A673 (cell line): Measurements from ENCODE around the gene ZNF579. TPM values are rescaled to one million over a fixed set of nuclear protein-coding genes. Genes with fewer than 3 reads are reported as not detected.

Experiments
- BruUV-seq: library from RNA; stranded (reverse); fragments of 400-500 nt; replicated peaks from 2 replicates; lab custom pipeline; 2021; lab: Mats Ljungman, UMichigan
- CTCF ChIA-PET: fragments of 300-600 bp; sonication (Branson Sonifier 250); formaldehyde crosslinking; loops from one replicate; lab custom pipeline; 2022; ENCODE audit warnings: antibody characterized with exemption; lab: Charles Lee
- POLR2A ChIA-PET: fragments of 300-600 bp; sonication (Branson Sonifier 250); formaldehyde crosslinking; loops from one replicate; lab custom pipeline; 2022; ENCODE audit warnings: antibody characterized with exemption; ENCODE audit not compliant: low non-redundant PET; lab: Charles Lee
- DNase-seq: peaks from one replicate; pipeline ENCODE4 v3.0.0-alpha.2; 2015; ENCODE audit warnings: low spot score
- H3K27ac ChIP-seq: fragments of 200-600 bp; sonication (generic); 2 replicates; pipeline ENCODE4 v1.5.1; 2016; ENCODE audit warnings: mixed run types, low read depth, mild to moderate bottlenecking, mixed read lengths, antibody characterized with exemption, low read length; ENCODE audit not compliant: poor library complexity, severe bottlenecking
- H3K27me3 ChIP-seq: fragments of 200-600 bp; sonication (generic); replicated peaks from 2 replicates; pipeline ENCODE4 v1.6.1; 2017; ENCODE audit warnings: mixed run types, low read depth, mild to moderate bottlenecking, mixed read lengths, antibody characterized with exemption, low read length; ENCODE audit not compliant: insufficient read depth, poor library complexity
- H3K36me3 ChIP-seq: fragments of 200-600 bp; sonication (generic); 2 replicates; pipeline ENCODE4 v1.6.1; 2016; ENCODE audit warnings: mixed run types, mild to moderate bottlenecking, mixed read lengths, antibody characterized with exemption, low read length; ENCODE audit not compliant: insufficient read depth, poor library complexity, severe bottlenecking
- H3K4me1 ChIP-seq: fragments of 200-600 bp; sonication (generic); 2 replicates; pipeline ENCODE4 v1.6.1; 2017; ENCODE audit warnings: mixed run types, mild to moderate bottlenecking, mixed read lengths, antibody characterized with exemption, low read length; ENCODE audit not compliant: insufficient read depth, poor library complexity, severe bottlenecking
- H3K4me3 ChIP-seq: fragments of 200-600 bp; sonication (generic); 2 replicates; pipeline ENCODE4 v1.5.1; 2016; ENCODE audit warnings: low read depth, mixed run types, mild to moderate bottlenecking, mixed read lengths, low read length; ENCODE audit not compliant: poor library complexity, severe bottlenecking
- H3K9me3 ChIP-seq: fragments of 200-600 bp; sonication (generic); 2 replicates; pipeline ENCODE4 v1.6.1; 2016; ENCODE audit warnings: mixed run types, low read depth, mild to moderate bottlenecking, mixed read lengths, antibody characterized with exemption, low read length; ENCODE audit not compliant: poor library complexity, severe bottlenecking
- EZH2 ChIP-seq: fragments of 200-600 bp; sonication (generic); IDR thresholded peaks from 2 replicates; pipeline ENCODE4 v1.6.1; 2017; ENCODE audit warnings: borderline replicate concordance, low read depth, mild to moderate bottlenecking, mixed read lengths, antibody characterized with exemption, low read length; ENCODE audit not compliant: poor library complexity, severe bottlenecking
- intact Hi-C: fragments of 100-400 bp; cut with micrococcal nuclease; formaldehyde crosslinking; loops from one replicate; pipeline ENCODE4 v1.10.0; 2022; ENCODE audit not compliant: unreplicated experiment
- total RNA-seq: library from RNA; stranded (reverse); gene quantifications from 2 replicates; pipeline ENCODE4 v1.2.3, GENCODE V29; 2021
- TF ChIP-seq, protein P1 (sequence below): fragments of 300-800, 200-600 bp; sonication (generic); conservative IDR thresholded peaks from 2 replicates; pipeline ENCODE4 v1.5.1; 2017; ENCODE audit warnings: low read depth, mild to moderate bottlenecking, antibody characterized with exemption, low read length, moderate library complexity, mixed read lengths

Gene ZNF579
- total RNA-seq, 1 experiment from 2014 or later: 27.5 TPM

GRCh38 chr19:55553217-55554182, 27.1 kb downstream of the ZNF579 start:
- CTCF ChIA-PET: no interaction called here
- H3K36me3 ChIP-seq: no peaks in the 10 kb centered on the region

DNA sequence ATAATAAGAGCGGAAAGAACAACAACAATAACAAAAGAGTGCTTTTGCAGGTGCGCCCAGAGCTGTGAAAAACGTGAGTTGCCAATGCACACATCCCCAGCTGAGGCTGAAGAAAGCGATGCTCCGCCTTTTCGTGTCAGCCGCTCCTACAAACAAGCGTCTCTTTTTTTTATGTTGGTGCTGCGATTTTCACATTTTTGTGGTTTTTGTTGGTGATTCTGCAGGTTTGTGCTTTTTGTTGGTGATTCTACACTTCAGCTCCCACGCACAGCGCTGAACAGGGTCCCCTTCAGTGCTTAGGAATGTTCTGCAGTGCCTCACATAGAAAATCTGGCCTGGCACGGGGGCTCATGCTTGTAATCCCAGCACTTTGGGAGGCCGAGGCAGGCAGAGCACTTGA, 28.0 kb downstream of the ZNF579 start:
- BruUV-seq: no TSS peak
- Histone ChIP-seq H3K27ac (no peak overlapping the region), H3K4me3 (no peak overlapping the region), H3K36me3 (no peaks in the 10 kb centered on the region), H3K4me1 (no peaks in the 10 kb centered on the region), H3K27me3 (no peaks in the 10 kb centered on the region), H3K9me3 (no peaks in the 10 kb centered on the region)
- CTCF ChIA-PET: no interaction called here
- POLR2A ChIA-PET: no interaction called here
- DNase-seq: peak; percentile 17
- intact Hi-C loops: no loop called here
- TF ChIP-seq, protein P1, sequence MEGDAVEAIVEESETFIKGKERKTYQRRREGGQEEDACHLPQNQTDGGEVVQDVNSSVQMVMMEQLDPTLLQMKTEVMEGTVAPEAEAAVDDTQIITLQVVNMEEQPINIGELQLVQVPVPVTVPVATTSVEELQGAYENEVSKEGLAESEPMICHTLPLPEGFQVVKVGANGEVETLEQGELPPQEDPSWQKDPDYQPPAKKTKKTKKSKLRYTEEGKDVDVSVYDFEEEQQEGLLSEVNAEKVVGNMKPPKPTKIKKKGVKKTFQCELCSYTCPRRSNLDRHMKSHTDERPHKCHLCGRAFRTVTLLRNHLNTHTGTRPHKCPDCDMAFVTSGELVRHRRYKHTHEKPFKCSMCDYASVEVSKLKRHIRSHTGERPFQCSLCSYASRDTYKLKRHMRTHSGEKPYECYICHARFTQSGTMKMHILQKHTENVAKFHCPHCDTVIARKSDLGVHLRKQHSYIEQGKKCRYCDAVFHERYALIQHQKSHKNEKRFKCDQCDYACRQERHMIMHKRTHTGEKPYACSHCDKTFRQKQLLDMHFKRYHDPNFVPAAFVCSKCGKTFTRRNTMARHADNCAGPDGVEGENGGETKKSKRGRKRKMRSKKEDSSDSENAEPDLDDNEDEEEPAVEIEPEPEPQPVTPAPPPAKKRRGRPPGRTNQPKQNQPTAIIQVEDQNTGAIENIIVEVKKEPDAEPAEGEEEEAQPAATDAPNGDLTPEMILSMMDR: no peak
- no peak for TF ChIP-seq EZH2

More at GRCh38 chr19:55553217-55554182, 27.1 kb downstream of the ZNF579 start:
- Histone ChIP-seq H3K27me3 (no peaks in the 10 kb centered on the region), H3K4me3 (no peak overlapping the region), H3K4me1 (no peaks in the 10 kb centered on the region), H3K27ac (no peak overlapping the region), H3K9me3 (no peaks in the 10 kb centered on the region)
- no TSS peak for BruUV-seq
- POLR2A ChIA-PET: no interaction called here
- DNase-seq: no peak
- intact Hi-C loops: no loop called here
- no peak for TF ChIP-seq EZH2
- TF ChIP-seq, protein P1: no peak

- no TSS peak for BruUV-seq
- ChIA-PET CTCF (no interaction called here), POLR2A (no interaction called here)
- no peak for TF ChIP-seq EZH2
- TF ChIP-seq, protein P1: no peak
- Histone ChIP-seq H3K4me1 (no peaks in the 10 kb centered on the region), H3K27ac (no peak overlapping the region), H3K4me3 (no peak overlapping the region), H3K36me3 (no peaks in the 10 kb centered on the region), H3K27me3 (no peaks in the 10 kb centered on the region), H3K9me3 (no peaks in the 10 kb centered on the region)
- DNase-seq: no peak
- intact Hi-C loops: no loop called here
Measured at GRCh38 chr19:55552206-55552605, 28.4 kb downstream of the ZNF579 start.
